Sigmoid colon (tissue), 4 donors: ENCODE data around the gene FAM118B.

Source experiments
- EP300 ChIP-seq, 4 donors: sonication (generic); formaldehyde crosslinking; IDR thresholded peaks; one replicate each; pipeline ENCODE4 v1.6.1; 2017; ENCODE audit warnings: antibody characterized with exemption in 4 of 4
- POLR2A ChIP-seq, 2 donors: fragments of 450-650 bp; IDR thresholded peaks; one replicate each; pipeline ENCODE4 v1.6.1; 2016; ENCODE audit warnings: antibody characterized with exemption in 2 of 2, mild to moderate bottlenecking in 2 of 2, moderate library complexity in 2 of 2
- POLR2AphosphoS5 ChIP-seq, 4 donors: sonication (generic); formaldehyde crosslinking; IDR thresholded peaks; one replicate each; pipeline ENCODE4 v1.6.1; 2017; ENCODE audit warnings: antibody characterized with exemption in 4 of 4
- TF ChIP-seq, protein P1 (sequence below), 4 experiments: fragments of 450-650 bp in 3 of 4; fragments of 200-600 bp in 1 of 4; IDR thresholded peaks; one replicate each; pipeline ENCODE4 v1.5.1; 2016 to 2019; ENCODE audit warnings: antibody characterized with exemption in 4 of 4, mild to moderate bottlenecking in 3 of 4, moderate library complexity in 2 of 4

DNA sequence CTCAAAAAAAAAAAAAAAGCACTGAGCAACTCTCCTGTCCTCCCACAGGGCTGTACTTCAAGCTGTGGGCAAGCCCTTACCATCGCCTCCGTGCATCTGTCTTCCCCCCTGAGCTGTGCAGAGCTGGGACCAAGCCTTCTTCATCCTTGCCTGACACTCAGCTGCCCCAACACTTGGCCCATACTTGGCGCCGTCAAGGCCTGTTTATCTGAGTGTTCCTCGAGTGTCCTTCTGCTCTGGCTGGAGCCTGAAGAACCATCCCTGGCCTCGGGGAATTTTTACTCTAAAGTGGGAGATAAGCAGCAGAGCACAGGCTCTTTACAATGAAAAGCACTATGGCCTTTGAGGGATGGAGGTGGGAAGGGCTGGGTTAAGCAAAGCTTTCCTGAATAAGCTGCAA lies 69.7 kb downstream of the FAM118B start:
- TF ChIP-seq POLR2AphosphoS5 (IDR thresholded peaks at IDR 0.05) (no peak), POLR2A (IDR thresholded peaks at IDR 0.05) (no peak), EP300 (IDR thresholded peaks at IDR 0.05) (no peak)
- TF ChIP-seq, protein P1, sequence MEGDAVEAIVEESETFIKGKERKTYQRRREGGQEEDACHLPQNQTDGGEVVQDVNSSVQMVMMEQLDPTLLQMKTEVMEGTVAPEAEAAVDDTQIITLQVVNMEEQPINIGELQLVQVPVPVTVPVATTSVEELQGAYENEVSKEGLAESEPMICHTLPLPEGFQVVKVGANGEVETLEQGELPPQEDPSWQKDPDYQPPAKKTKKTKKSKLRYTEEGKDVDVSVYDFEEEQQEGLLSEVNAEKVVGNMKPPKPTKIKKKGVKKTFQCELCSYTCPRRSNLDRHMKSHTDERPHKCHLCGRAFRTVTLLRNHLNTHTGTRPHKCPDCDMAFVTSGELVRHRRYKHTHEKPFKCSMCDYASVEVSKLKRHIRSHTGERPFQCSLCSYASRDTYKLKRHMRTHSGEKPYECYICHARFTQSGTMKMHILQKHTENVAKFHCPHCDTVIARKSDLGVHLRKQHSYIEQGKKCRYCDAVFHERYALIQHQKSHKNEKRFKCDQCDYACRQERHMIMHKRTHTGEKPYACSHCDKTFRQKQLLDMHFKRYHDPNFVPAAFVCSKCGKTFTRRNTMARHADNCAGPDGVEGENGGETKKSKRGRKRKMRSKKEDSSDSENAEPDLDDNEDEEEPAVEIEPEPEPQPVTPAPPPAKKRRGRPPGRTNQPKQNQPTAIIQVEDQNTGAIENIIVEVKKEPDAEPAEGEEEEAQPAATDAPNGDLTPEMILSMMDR (IDR thresholded peaks at IDR 0.05): no peak
